Esophagus squamous epithelium (tissue), 5 donors: Measurements from ENCODE around the gene GAL3ST3. TPM values are rescaled to one million over a fixed set of nuclear protein-coding genes. Genes with fewer than 3 reads are reported as not detected.

Experiments
- DNase-seq: peaks from one replicate; lab custom pipeline; 2025; lab: John Stamatoyannopoulos, UW
- H3K27ac ChIP-seq, 4 donors: fragments of 200-600 bp; sonication (generic); one replicate each; pipeline ENCODE4 v1.5.1; 2016 to 2019; ENCODE audit warnings: mild to moderate bottlenecking in 1 of 4
- H3K27me3 ChIP-seq, 4 donors: fragments of 200-600 bp; sonication (generic); 1 replicate in 3 of 4; 2 replicates in 1 of 4; pipeline versions ENCODE4 v1.5.1 to v1.6.0; 2017 to 2021; ENCODE audit warnings: antibody characterized with exemption in 1 of 4
- H3K36me3 ChIP-seq, 3 donors: fragments of 200-600 bp; sonication (generic); one replicate each; pipeline ENCODE4 v1.5.1; 2016 to 2019
- H3K4me1 ChIP-seq, 3 donors: fragments of 200-600 bp; sonication (generic); one replicate each; pipeline ENCODE4 v1.5.1; 2017 to 2019
- H3K4me3 ChIP-seq, 4 donors: fragments of 200-600 bp; sonication (generic); 1 replicate in 3 of 4; 2 replicates in 1 of 4; pipeline ENCODE4 v1.5.1; 2016 to 2019; ENCODE audit warnings: mild to moderate bottlenecking in 2 of 4, moderate library complexity in 1 of 4
- H3K9me3 ChIP-seq, 3 donors: fragments of 200-600 bp; sonication (generic); one replicate each; pipeline ENCODE4 v1.5.1; 2016 to 2019
- POLR2A ChIP-seq, 4 donors: fragments of 450-650 bp; IDR thresholded peaks; one replicate each; pipeline ENCODE4 v1.6.1; 2017; ENCODE audit warnings: antibody characterized with exemption in 4 of 4, mild to moderate bottlenecking in 4 of 4, moderate library complexity in 3 of 4
- WGBS, 2 donors: methylation state at CpG; one replicate each; pipeline ENCODE4 v1.1.5; 2018; 5-methylcytosine and 5-hydroxymethylcytosine counted together
- intact Hi-C: fragments of 100-400 bp; cut with DNase I; formaldehyde crosslinking; loops from one replicate; pipeline ENCODE4 v1.15.0; 2022
- total RNA-seq, 4 donors: library from RNA; depleted of rRNA; stranded (reverse); fragments of >200 nt; gene quantifications; one replicate each; pipeline ENCODE4 v1.1.0, GENCODE V29; 2016
- TF ChIP-seq, protein P1 (sequence below), 6 experiments: fragments of 450-650 bp in 4 of 6; fragments of 200-600 bp in 2 of 6; sonication (generic) in 2 of 6; IDR thresholded peaks; one replicate each; pipeline ENCODE4 v1.5.1; 2016 to 2019; ENCODE audit warnings: antibody characterized with exemption in 6 of 6, mild to moderate bottlenecking in 4 of 6, moderate library complexity in 4 of 6
- donor health status: DM: yes; HTN: yes; CAD: no.

GAL3ST3 gene
- total RNA-seq, 4 donors from 2014 or later = not detected

DNA sequence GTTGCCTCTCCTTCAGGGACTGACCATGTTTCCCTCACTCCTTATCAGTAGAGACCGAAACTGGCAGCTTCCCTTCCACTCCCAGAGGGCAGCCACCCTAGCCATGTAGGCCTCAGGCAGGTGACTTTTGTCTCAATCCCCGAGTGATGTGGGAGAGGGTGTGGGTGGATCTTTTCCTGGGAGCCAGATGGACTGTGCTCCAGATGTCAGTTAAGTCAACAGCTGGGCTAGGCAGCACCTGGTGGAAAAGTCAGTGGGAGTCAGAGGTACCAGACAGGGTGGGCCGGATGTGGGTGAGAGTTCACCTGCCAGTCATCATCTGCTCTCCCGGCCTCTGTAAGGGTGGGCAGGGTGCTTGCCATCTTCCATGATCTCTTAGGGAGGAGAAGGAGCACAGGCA is 44.8 kb downstream of the GAL3ST3 start:
- TF ChIP-seq, protein P1, sequence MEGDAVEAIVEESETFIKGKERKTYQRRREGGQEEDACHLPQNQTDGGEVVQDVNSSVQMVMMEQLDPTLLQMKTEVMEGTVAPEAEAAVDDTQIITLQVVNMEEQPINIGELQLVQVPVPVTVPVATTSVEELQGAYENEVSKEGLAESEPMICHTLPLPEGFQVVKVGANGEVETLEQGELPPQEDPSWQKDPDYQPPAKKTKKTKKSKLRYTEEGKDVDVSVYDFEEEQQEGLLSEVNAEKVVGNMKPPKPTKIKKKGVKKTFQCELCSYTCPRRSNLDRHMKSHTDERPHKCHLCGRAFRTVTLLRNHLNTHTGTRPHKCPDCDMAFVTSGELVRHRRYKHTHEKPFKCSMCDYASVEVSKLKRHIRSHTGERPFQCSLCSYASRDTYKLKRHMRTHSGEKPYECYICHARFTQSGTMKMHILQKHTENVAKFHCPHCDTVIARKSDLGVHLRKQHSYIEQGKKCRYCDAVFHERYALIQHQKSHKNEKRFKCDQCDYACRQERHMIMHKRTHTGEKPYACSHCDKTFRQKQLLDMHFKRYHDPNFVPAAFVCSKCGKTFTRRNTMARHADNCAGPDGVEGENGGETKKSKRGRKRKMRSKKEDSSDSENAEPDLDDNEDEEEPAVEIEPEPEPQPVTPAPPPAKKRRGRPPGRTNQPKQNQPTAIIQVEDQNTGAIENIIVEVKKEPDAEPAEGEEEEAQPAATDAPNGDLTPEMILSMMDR (IDR thresholded peaks at IDR 0.05) = no peak
- no peak for TF ChIP-seq POLR2A (IDR thresholded peaks at IDR 0.05)
- Histone ChIP-seq H3K4me1 (peaks cover 20 to 63% (median 21%) of the 10 kb centered on the region in 3 donors), H3K9me3 (no peaks in the 10 kb centered on the region), H3K4me3 (no peak overlapping the region), H3K36me3 (peaks cover 8 to 48% (median 18%) of the 10 kb centered on the region in 3 donors), H3K27ac (no peak overlapping the region), H3K27me3 (no peaks in the 10 kb centered on the region)
- 83 to 100% methylated on average over 1 of the region's 4 CpGs for WGBS, 2 donors
- intact Hi-C loops = no loop called here
- DNase-seq = no peak

DNA sequence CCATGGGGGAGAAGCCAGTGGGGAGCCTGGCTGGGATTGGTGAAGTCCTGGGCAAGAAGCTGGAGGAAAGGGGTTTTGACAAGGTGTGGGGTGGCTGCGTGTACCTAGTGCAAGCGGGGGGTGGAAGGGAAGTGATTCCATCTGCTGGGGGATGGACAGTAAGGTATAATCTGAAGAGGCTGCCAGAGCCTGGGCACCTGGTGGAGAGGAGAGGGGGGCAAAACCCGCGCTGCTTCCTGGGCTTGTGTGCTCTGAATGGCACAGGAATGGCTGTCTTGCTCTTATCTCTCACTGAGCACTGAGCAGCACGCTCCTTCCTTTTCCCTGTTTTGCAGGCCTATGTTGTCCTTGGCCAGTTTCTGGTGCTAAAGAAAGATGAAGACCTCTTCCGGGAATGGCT is 45.7 kb downstream of the GAL3ST3 start:
- Histone ChIP-seq H3K27me3 (no peaks in the 10 kb centered on the region), H3K27ac (peak overlapping the region; percentile 87 to 94 (median 94)), H3K4me3 (peak overlapping the region; percentile 72 to 95 (median 81)), H3K36me3 (peaks cover 15 to 57% (median 25%) of the 10 kb centered on the region in 3 donors), H3K4me1 (peaks cover 20 to 56% (median 21%) of the 10 kb centered on the region in 3 donors), H3K9me3 (no peaks in the 10 kb centered on the region)
- no peak for DNase-seq
- intact Hi-C loops = no loop called here
- TF ChIP-seq, protein P1 (IDR thresholded peaks at IDR 0.05) = no peak
- TF ChIP-seq POLR2A (IDR thresholded peaks at IDR 0.05) = no peak
- 61 to 72% methylated on average over 6 of the region's 6 CpGs for WGBS, 2 donors

DNA sequence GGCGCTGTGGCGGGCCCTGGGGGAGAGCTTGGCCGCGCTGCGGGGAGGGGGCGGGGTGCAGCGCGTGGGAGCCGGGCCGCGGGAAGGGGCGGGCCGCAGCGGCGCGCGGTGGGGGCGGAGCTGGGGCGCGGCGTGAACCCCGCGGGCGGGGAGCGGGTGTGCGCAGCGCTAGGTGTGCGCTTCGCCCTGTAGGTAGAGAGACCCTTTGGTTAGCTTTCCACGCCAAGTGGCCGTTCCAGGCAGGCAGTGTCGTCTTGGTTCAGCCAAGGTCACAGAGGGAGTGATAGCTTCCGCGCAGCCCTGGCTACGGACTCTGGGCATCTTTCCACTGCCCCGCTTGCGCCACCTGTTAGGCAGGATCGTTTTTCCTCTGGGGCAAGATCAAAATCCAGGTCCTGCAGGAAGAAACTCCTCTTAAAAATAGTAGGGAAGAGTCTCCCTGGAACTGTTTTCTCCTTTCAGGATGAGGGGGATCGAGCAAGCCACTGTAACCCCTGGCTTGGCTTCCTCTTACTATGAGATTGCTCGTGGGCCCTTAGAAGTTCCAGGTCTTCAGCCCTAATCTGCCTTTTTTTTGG is 46.2 kb downstream of the GAL3ST3 start:
- Histone ChIP-seq H3K4me1 (peaks cover 19 to 50% (median 21%) of the 10 kb centered on the region in 3 donors), H3K27me3 (no peaks in the 10 kb centered on the region), H3K9me3 (no peaks in the 10 kb centered on the region), H3K27ac (peak overlapping the region; percentile 87 to 94 (median 94)), H3K36me3 (peaks cover 20 to 63% (median 31%) of the 10 kb centered on the region in 3 donors), H3K4me3 (peak overlapping the region; percentile 72 to 95 (median 81))
- no peak for DNase-seq
- intact Hi-C loops = no loop called here
- peak in 1 of 4 donors; percentile 8 for TF ChIP-seq POLR2A (IDR thresholded peaks at IDR 0.05)
- TF ChIP-seq, protein P1 (IDR thresholded peaks at IDR 0.05) = peak in 1 of 6 experiments; percentile 16
- 0% methylated on average over 11 of the region's 40 CpGs; no CpG with 5 or more reads in 1 of the 2 donors for WGBS, 2 donors

DNA sequence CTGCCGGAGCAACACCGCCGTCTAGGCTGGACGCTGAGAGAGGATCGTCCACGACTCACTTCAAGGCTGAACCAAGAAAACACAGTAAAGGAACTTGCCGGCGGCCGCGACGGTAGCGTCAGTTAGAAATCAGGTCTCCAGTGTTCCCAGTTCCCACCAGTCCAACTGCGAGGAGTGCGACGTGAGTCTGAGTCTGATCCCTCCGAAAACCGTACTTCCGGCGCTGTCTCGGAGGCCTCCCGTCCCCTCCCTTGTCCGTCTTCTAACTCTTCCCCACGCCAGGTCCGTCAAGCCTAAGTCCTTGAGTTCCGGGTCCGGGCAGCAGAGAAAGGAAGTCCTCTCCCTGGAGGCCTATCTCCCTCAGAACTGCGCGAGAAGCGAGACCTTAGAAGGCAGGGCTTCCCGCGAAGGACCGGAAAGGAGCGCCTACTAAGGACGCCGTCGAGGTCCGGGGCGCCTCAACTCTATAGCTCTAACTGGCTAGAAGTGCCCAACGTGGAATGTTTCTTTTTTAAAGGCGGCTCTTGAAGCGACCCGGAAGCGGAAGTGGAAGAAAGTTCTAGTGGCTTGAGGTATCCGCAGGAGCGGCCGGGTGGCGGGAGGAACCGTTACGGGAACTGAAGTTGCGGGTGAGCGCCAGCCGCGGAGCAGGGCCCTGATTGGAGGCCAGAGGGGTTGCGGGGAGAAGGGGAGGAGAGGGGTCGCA is 46.9 kb downstream of the GAL3ST3 start, which contains the start of the genes BANF1 and EIF1AD:
Gene BANF1 (plus strand): TSS at position 562 of the 706 bp plus-strand sequence. CDS start 748 bp downstream, outside the sequence.
Gene EIF1AD (minus strand): TSS at position 216 of the 706 bp plus-strand sequence. CDS start 1,768 bp downstream, outside the sequence.
- TF ChIP-seq, protein P1 (IDR thresholded peaks at IDR 0.05) = peak in 1 of 6 experiments; percentile 31
- TF ChIP-seq POLR2A (IDR thresholded peaks at IDR 0.05) = peak in 3 of 4 donors; percentile 10 to 48 (median 20)
- Histone ChIP-seq H3K9me3 (no peaks in the 10 kb centered on the region), H3K4me1 (peaks cover 13 to 44% (median 21%) of the 10 kb centered on the region in 3 donors), H3K27ac (peak within 1 kb of the TSS; percentile 87 to 94 (median 94)), H3K27me3 (no peaks in the 10 kb centered on the region), H3K36me3 (peaks cover 20 to 69% (median 32%) of the 10 kb centered on the region in 3 donors), H3K4me3 (peak within 1 kb of the TSS; percentile 72 to 95 (median 81))
- DNase-seq = peak; percentile 88
- 0 to 4% methylated on average over 11 to 26 of the region's 55 CpGs for WGBS, 2 donors
- intact Hi-C loops = no loop called here
